Left hindlimb (tissue), 1 donor: ENCODE data around the gene RUNX2.

Experiments
- DNase-seq: peaks from one replicate; pipeline ENCODE4 v3.0.0-alpha.2; 2018

RUNX2 gene

DNA sequence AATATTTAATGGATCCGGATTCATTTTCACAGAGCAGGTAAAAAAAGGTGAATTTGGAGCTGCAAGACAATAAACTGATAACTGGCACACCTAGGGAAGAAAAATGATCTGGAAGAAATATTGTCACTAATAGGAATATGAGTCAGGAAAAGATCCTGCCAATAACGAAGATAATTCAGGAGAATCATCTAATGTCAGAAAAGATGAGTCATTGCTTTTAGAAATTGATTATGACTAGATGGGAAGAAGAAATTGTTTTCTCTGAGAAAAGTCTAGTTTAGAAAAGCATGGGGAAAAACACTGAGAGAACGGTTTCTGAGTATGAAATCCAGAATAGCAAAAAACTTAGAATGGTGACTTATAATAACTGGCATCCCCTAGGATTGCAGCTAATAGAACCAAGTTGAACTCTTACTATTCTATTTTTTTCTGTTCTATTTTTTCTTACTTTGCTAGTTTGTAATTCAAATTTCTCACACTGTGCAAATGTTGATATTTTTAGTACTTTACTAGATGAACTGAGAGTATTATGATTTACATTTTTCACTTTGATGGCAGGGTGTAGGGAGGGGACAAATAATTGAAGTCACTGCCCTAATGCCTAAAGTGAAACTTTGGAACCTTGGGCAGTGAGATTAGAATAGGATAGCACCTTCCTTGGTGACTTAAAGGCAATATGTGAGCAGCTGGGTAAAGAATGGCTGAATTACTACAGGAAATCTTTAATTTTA lies 87.8 kb downstream of the RUNX2 start:
- no peak for DNase-seq

DNA sequence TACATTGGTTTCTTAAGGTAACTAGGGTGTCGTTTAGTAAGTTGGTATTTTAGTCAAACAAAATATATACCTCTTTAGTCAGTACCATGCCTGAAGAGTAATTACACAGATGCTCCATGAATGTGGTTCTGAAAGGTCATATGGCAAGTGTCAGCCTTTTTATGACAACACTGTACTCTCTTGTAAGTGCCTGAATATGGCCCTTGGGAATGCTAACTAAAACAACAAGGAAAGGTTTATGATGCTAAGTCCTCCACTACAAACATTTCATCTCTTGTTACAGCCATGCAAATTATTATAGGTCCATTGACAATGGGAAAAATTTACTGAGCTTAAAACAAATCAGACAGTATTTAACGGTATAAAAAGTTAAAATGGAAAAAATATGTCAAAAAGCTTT lies 88.6 kb downstream of the RUNX2 start:
- no peak for DNase-seq

DNA sequence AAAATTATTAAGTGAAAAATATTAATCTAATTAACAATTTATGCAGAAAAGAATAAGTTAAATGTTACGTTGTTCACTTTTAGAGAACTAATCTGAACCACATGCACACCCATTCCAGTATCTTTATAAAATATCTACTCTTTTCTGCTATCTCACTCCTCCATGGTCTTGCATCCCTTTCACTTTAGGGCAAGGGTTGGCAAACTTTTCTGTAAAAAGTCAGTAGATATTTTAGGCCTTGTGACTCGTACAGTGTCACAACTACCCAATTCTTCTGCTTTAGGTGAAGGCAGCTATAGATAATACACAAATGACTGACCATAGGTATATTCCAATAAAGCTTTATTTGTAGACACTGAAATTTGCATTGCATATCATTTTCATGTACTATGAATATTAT lies 89.3 kb downstream of the RUNX2 start:
- DNase-seq: no peak

DNA sequence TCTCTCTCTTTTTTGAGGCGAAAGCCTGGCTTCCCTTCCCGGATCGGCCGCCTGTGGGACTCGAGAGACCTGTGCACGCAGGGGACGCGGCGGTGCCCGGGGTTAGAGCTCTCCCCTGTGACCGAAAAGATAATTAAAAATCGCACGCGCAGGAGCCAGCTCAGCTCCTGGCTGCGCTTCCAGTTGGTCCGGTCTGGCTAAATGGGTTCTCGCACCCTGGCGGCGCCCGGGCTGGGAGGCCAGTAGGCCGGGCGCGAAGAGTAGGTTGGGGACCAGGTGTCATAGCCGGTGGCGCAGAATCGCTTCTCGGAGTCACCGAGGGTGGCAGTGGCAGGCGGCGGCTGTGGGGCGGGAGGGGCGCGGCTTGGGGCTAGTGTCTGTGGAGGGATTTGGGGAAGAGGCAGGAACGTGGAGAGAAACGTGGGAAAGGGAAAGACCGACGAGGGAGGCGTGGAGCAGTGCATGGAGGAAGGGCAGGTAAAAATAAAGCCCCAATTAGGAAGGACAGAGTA lies 91.5 kb downstream of the RUNX2 start:
- DNase-seq: peak; percentile 62

DNA sequence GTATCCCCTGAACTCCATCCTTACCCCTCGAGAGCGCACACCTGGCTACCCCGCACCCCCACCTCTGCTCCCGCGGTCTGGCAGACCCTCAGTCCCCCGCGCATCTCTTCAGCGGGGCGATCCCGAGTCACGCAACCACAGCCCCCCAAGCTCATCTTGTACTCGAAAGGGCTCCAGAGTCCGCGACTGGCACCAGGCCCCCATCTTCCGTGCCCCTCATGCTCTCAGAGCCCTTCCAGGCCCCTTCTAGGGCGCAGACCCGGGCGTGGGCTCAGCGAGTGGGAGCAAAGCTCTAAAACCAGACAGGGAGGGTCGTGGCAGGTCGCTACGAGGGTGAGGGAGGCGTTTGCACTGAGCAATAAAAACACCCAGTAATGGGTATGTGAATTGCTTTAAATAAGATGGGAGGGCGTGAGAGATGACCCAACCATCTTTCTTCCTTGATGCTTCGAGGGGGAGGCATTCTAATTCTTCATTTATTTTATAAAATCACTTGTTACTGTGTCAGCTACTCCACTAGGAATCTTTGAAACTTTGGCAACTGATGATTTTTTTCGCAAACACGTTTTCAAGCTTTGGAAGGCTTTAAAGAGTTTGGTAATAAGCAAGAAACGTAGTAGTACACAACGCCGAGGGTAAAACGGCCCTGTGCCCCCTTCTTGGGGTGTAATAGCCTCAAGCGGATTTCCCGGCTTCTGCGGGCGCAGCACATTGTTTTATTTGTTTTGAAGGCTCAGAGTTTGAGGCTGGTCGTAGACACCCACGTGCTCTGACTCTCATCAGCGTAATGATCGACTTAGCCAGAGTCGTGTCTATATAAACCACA lies 92.2 kb downstream of the RUNX2 start:
- DNase-seq: peak; percentile 63

DNA sequence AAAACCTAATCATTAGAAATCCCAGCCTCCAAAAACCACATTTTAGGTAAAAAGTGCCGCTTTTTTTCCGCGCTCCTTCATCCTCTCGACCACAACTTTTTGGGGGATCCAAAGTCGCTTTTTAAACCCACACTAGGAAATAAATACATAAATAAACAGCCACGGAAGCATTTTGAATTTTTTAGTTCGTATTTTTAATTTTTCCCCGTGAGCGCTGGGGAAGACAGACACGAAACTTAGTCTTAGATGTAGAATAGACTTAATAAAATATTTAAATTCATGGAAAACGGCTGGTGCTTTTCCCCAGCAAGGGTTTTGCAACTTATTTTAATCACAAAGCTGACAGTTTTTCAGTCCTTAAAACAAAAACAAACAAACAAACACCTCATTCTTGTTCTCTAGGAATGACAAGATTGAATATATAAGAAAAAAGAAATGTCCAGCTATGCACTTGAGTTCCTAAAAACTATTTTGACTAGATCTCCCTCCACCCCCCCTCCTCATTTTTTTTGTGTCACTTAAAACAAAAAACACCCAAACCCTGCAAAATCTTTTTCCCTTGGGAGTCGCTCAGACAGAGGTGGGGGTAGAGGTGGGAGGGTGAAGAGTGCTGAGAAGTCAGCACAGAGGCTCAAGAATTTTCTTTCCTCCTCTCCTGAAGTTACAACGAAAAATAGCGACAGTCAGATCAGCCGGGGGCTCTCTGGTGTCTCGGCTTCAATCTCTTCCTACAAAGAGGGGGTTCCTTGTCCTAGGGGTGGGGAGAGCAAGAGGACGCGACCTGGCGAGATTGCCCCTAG lies 93.0 kb downstream of the RUNX2 start:
- peak; percentile 75 for DNase-seq

DNA sequence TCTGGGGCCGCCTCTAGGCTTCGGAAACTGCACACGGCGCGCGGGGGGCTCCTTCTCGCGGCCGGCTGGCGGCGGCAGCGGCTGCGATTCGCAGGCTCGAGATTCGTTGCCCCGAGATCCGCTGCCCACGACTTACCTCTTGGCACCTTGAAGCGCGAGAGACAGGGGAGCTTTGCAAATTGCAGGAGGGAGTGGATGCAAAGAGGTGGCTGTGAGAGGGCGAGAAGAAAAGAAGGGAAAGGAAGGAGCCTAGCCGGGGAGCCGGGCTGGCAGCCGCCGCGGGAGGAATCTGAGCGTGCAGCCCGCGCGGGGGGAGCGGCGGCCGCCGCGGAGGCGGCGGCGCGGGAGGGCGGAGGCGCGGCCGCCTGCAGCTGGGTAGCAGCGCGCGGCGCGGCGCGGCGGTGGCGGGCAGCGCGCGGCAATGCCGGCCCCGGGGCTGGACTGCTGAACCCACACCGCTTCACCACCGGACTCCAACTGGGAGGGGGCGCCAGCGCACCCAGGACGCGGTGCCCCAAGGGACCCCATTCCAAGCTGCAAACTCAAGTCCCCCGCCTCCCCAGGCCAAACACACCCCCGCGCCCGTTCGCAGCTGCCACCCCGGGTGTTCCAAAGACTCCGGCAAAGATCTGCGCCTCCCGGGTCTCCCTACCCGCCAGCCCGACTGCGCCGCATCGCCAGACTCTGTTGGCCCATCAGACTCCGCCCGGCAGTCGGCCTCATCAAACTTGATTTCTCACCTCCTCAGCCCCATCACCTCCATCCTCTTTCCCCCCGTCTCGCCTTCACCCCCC lies 93.8 kb downstream of the RUNX2 start:
- peak; percentile 79 for DNase-seq

DNA sequence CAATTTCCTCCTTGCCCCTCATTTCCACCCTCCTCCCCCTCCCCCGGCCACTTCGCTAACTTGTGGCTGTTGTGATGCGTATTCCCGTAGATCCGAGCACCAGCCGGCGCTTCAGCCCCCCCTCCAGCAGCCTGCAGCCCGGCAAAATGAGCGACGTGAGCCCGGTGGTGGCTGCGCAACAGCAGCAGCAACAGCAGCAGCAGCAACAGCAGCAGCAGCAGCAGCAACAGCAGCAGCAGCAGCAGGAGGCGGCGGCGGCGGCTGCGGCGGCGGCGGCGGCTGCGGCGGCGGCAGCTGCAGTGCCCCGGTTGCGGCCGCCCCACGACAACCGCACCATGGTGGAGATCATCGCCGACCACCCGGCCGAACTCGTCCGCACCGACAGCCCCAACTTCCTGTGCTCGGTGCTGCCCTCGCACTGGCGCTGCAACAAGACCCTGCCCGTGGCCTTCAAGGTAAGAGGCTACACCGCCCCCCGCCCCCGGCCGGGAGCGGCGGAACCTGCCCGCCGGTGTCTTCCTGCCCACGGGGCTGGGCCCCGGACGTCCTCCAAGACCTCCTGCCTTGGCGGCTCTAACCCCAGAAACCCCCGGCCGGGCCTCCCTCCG lies 94.5 kb downstream of the RUNX2 start:
- DNase-seq: peak; percentile 76

DNA sequence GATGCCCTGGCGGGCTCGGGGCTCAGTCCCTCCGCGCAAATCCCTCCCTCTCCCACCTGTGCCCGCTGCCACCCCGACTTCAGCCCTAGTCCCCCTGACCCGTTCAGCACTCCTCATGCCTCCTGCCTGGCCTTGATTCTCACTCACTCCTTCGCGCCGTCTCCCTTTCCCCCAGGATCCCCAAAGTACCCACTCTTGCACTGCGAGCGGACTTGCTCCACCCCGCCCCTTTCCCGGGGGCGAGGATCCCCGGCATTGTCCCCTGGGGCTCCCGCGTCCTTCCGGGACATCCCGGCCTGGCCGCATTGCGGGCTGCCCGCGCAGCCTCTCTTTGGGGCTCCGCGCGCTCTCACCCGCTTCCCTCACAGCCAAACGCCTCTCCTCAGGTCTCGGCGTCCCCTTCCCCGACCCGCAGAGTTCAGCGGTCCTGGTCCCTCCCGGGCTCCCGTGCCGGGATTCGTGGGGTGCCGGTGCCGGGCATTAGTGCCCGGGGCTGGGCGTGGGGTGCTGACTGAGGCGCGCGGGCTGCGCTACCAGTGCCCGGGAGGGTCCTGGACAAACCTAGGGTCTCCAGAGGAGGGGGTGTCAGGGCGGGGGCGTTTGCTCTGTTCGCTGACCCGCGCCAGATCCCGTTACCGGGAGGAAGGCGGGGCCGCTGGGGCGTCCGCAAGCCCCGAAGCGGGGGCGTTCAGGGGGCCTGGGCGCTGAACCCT lies 95.1 kb downstream of the RUNX2 start:
- DNase-seq: peak; percentile 52

DNA sequence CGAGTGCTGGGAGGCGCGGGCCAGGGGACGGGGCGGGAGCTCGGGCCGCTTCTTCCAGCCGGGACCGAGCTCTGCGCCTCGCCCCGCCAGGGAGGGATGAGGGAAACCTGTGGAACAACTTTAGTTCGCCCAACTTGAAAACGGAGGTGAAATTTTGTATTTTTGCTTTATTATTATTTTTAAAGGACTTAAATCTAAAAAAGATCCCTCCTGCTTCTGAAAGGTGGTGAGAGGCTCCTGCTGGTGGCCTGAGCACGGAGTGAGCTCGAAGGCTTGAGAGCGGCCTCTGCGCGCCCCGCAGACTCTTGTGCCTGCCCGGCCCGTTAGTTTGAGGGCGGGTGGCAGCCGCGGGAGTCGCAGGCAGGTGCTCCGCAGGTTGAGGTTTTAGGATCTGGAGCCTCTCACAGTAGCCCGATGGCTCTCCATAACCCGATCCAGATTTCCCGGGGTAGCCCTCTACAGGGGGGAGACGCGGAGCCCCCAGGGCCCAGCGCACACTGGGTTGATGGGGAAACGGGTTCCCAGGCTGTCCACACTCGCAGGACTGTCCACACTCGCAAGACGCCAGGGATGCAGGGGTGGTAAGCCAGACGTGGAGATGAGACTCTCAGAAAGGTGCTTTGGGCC lies 95.8 kb downstream of the RUNX2 start:
- no peak for DNase-seq

DNA sequence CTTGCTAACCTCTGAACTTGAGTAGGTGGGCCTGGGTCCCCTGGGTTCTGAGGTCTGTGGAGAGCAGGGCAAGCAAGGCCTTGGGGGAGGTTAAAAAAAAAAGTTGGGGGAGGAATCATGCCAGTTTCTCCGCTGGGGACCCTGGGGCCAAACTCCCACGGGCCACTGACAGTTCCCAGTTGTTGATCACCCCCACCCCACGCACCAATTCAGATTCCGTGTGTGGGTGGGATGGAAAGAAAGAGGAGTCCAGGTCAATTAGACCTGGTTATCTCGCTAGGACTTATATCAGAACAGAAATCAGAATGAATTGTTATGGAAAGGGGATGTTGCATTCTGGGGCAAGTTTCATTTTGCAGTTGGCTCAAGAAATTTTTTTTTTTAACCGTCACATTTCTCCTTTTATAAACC lies 96.3 kb downstream of the RUNX2 start:
- no peak for DNase-seq

DNA sequence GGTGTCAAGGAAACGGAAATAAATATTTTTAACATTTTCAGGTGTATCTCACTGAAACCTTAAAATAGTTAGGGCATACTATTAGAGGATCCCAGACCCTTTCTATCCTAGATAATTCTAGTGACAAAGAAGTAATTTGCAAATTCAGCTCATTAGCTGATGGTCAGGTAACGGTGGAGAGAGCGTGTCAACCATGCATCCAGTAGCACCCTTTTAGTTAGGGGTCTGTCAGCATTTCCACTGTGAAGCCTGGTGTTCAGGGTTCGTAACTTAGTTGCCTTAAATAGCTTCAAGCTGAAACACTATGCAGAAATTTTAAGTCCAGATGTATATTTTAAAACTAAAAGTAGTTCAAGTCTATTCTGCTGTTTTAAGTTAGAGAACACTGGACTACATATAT lies 98.1 kb downstream of the RUNX2 start:
- DNase-seq: no peak

DNA sequence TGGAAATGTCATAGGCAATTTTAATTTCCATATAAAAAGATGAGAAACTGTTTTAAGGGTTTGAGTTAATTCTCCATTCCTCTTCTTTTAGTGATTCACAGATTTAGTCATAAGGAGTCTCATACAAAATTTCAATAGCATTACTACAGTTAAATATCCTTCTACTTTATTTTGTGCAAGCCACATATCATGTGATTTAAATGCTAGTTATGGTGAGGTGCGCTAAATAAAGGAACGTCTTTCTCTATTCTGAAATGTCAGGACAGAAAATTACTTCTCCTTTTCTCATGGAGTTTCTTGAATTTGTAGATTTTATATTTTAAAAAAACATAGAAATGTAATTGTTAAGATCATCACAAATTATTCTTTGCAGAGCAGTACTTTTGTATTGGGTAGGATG lies 99.6 kb downstream of the RUNX2 start:
- no peak for DNase-seq

DNA sequence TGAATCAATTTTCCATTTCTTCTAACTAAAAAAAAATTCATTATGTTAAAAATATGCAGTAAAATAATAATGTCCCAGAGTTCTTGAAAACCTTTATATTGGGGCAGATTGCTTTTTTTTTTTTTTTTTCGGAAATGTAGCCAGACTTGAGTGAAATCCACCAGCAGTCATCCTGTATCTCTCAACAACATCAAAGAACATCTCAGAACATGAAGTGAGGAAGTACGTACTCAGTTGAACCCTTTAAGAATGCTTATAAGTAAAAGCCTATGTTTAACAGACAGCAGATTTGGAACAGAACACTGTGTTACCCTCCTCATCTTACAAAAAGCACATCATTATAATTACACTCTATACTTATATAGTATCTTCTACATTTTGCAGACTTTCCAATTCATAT lies 100.6 kb downstream of the RUNX2 start:
- DNase-seq: no peak

DNA sequence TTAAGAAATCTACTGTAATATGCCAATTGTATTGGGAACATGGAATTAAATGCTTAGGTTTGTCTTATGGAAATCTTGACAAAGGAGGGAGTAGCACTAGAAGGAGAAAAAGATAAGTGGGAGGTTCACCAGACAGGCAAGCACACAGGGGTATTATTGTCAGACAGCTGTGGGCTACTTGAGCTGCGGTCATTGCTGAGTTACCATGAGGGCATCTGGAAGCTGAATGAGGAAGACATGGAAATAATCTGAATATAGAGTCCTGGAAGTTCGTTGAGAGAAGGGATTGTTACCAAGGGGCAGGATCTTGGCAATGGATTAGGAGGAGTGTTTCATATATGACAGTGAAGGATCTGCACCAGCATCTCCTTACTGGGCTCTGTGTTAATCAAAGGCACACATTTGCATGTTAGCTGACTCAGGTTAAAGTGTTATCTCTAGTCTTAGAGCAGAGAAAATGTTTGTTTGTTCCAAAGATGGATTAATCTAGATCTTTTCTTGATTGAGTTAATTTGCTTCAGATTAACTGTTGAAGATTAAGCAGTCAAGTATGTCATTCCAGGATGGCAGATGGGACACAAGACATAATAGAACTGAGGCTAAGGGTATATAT lies 102.6 kb downstream of the RUNX2 start:
- DNase-seq: no peak

DNA sequence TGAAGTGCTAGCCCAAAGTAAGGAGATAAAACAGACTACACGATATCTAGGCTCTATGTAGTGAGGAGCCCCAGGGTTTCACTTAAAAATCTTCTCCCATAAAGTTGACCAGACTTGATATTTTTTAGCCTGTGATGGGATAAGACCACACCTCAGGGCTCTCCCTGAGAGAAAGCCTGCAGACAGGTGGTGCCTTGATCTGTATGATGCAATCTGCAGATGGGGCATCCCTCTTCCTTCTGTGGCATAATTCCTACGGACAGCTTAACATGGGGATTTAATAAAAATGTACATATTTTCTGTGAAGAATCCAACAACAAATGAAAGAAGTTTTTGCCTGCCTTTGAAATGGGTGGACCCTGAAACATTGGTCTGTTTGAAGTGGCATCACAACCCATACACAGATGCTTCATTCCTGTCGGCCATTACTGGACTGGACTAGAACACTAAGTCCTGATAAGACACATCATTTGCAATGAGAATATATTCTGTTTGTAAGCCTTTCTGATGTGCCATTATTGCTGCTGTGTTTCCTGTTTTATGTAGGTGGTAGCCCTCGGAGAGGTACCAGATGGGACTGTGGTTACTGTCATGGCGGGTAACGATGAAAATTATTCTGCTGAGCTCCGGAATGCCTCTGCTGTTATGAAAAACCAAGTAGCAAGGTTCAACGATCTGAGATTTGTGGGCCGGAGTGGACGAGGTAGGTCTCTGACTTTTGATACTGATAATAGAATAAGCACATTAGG lies 103.4 kb downstream of the RUNX2 start:
- DNase-seq: no peak

DNA sequence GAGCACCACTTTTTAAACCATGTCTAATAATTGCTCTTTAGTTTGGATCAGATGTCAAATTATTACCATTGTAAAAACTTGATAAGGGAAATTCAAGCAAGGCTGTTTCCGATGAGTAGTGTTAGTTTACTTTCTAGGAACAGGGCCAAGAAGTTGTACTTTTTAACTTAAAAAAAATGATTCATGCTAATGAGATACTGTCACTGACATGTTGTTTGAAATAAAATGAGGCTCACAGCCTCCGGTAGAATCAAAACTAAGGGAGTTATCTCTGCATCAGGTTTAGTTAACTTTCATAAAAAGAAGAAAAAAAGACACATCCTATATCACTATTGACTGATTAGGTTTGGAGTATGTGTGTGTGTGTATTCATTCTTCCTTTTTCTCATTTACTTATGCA lies 104.8 kb downstream of the RUNX2 start:
- DNase-seq: no peak

DNA sequence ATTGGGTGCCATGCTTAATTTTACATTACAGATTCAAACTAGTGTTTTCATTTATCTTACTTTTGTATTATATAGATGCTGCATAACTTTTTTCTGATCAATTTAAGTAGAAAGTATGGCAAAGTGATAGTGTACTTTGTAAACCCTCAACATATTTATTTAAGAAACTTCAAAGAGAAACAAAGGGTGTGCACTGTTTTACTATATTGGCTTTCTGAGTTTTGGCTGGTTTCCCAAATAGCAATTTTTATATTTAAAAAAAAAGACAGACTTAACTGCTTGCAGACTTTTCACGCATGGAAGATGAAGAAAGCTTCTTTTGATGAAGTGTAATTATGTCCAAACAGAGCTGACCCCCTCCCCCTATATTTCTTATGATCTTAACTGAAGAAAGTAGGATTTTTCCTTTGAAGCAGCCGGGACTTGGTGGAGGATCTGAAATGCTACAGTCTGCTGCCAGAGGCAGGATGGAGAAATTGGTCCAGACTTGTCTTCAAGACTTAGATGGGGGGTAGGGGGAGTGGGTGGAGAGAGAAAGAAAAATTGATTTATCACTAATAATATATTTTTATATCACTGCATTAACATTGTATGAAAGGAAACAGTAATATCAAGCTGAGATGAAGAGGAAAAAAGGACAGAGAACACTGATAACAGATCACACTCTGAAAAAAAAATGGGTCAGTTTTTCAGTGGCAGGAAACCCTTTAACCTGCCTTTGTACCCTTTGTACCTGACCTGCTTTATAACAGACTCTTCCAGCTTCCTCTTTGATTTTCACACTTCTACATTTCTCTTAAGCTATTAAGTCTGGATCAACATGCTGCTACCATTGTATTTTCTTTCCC lies 105.6 kb downstream of the RUNX2 start:
- no peak for DNase-seq

DNA sequence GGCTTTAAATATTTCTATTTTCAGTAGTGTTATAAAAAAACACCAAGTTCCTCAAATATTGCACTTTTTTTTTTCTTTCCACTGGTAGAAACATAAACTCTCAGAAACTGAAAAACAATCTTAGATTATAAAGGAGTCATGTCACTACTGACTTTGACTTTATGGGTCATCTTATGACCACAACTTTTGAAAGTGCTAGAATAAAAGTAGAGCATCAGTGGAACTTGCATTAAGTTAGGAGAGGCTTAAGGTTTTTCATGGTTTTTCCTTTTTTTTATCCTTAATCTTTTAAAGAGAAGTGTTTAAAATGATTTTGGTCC lies 106.2 kb downstream of the RUNX2 start:
- DNase-seq: no peak
